Mesenchymal stem cell (in vitro differentiated cells and primary cell): ENCODE results near the gene EXD3.
"Not testable (repeated sequence)": the region's sequence is repeated elsewhere in the genome, so short reads cannot be mapped to it uniquely, and the experiment has no call there.

Source experiments
- DNase-seq: peaks from one replicate; pipeline ENCODE4 v3.0.0-alpha.2; 2013
- H2AFZ ChIP-seq: one replicate; pipeline ENCODE4 v1.6.1; 2013; ENCODE audit warnings: low read depth, mild to moderate bottlenecking, control low read depth, inconsistent platforms, low read length, moderate library complexity
- H2AK5ac ChIP-seq: 2 replicates; pipeline ENCODE4 v1.6.1; 2013; ENCODE audit warnings: low read length, moderate library complexity, mild to moderate bottlenecking, inconsistent platforms; ENCODE audit not compliant: severe bottlenecking
- H2BK120ac ChIP-seq: one replicate; pipeline ENCODE4 v1.6.1; 2013; ENCODE audit warnings: low read depth, mild to moderate bottlenecking, inconsistent platforms, low read length, moderate library complexity
- H2BK12ac ChIP-seq, 2 experiments: one replicate each; pipeline ENCODE4 v1.6.1; 2013; ENCODE audit warnings: inconsistent platforms in 2 of 2, low read length in 2 of 2, mild to moderate bottlenecking in 2 of 2, moderate library complexity in 2 of 2, control low read depth in 1 of 2
- H2BK15ac ChIP-seq: one replicate; pipeline ENCODE4 v1.6.1; 2013; ENCODE audit warnings: mild to moderate bottlenecking, low read depth, inconsistent platforms; ENCODE audit not compliant: poor library complexity, severe bottlenecking
- H2BK5ac ChIP-seq: 2 replicates; pipeline ENCODE4 v1.6.1; 2013; ENCODE audit warnings: low read depth, mild to moderate bottlenecking, low read length, control low read depth, inconsistent platforms; ENCODE audit not compliant: poor library complexity, severe bottlenecking
- H3K14ac ChIP-seq, 2 experiments: one replicate each; pipeline ENCODE4 v1.6.1; 2013; ENCODE audit warnings: inconsistent platforms in 2 of 2, low read length in 2 of 2, control low read depth in 1 of 2, mild to moderate bottlenecking in 1 of 2, moderate library complexity in 1 of 2
- H3K18ac ChIP-seq, 2 experiments: one replicate each; pipeline ENCODE4 v1.6.1; 2013; ENCODE audit warnings: inconsistent platforms in 2 of 2, low read length in 2 of 2, control low read depth in 1 of 2, low read depth in 1 of 2, mild to moderate bottlenecking in 1 of 2
- H3K23ac ChIP-seq, 2 experiments: one replicate each; pipeline ENCODE4 v1.6.1; 2013; ENCODE audit warnings: inconsistent platforms in 2 of 2, low read length in 2 of 2, mild to moderate bottlenecking in 2 of 2, moderate library complexity in 2 of 2, control low read depth in 1 of 2
- H3K27ac ChIP-seq: 2 replicates; pipeline ENCODE4 v1.5.1; 2013; ENCODE audit warnings: mild to moderate bottlenecking, moderate library complexity, low read length, control low read depth, inconsistent platforms; ENCODE audit not compliant: poor library complexity, severe bottlenecking
- H3K27me3 ChIP-seq, 2 experiments: 2 replicates each; pipeline versions ENCODE4 v1.6.1 to v1.7.0; 2013; ENCODE audit warnings: low read length in 2 of 2, mild to moderate bottlenecking in 2 of 2, moderate library complexity in 2 of 2, control low read depth in 1 of 2, inconsistent platforms in 1 of 2; ENCODE audit not compliant: control insufficient read depth in 1 of 2, insufficient read depth in 1 of 2
- H3K36me3 ChIP-seq, 2 experiments: 2 replicates each; pipeline versions ENCODE4 v1.6.1 to v1.7.0; 2013; ENCODE audit warnings: low read length in 2 of 2, control low read depth in 1 of 2, inconsistent platforms in 1 of 2, low read depth in 1 of 2, mild to moderate bottlenecking in 1 of 2; ENCODE audit not compliant: insufficient read depth in 2 of 2, control insufficient read depth in 1 of 2
- H3K4ac ChIP-seq, 2 experiments: one replicate each; pipeline ENCODE4 v1.6.1; 2013; ENCODE audit warnings: inconsistent platforms in 2 of 2, low read length in 2 of 2, mild to moderate bottlenecking in 2 of 2, moderate library complexity in 2 of 2, control low read depth in 1 of 2, low read depth in 1 of 2
- H3K4me1 ChIP-seq: 2 replicates; pipeline ENCODE4 v1.6.1; 2013; ENCODE audit warnings: low read depth, low read length, control low read depth; ENCODE audit not compliant: control insufficient read depth, insufficient read depth
- H3K4me2 ChIP-seq: 2 replicates; pipeline ENCODE4 v1.6.1; 2013; ENCODE audit warnings: low read length, mild to moderate bottlenecking, inconsistent platforms; ENCODE audit not compliant: poor library complexity, severe bottlenecking
- H3K4me3 ChIP-seq, 2 experiments: 2 replicates each; pipeline versions ENCODE4 v1.5.1 to v1.7.0; 2013; ENCODE audit warnings: low read length in 2 of 2, mild to moderate bottlenecking in 2 of 2, control low read depth in 1 of 2, low read depth in 1 of 2; ENCODE audit not compliant: insufficient read depth in 1 of 2
- H3K79me1 ChIP-seq: replicated peaks from 2 replicates; pipeline ENCODE4 v1.6.1; 2013; ENCODE audit warnings: mild to moderate bottlenecking, control low read depth, low read length, inconsistent platforms; ENCODE audit not compliant: poor library complexity, severe bottlenecking
- H3K9ac ChIP-seq: 2 replicates; pipeline ENCODE4 v1.7.0; 2013; ENCODE audit warnings: mild to moderate bottlenecking, low read length, moderate library complexity
- H3K9me3 ChIP-seq: 2 replicates; pipeline ENCODE4 v1.7.0; 2013; ENCODE audit warnings: mild to moderate bottlenecking, low read length; ENCODE audit not compliant: control insufficient read depth
- H4K8ac ChIP-seq: one replicate; pipeline ENCODE4 v1.6.1; 2013; ENCODE audit warnings: inconsistent platforms, mild to moderate bottlenecking, low read length, moderate library complexity
- H4K91ac ChIP-seq: one replicate; pipeline ENCODE4 v1.6.1; 2013; ENCODE audit warnings: mild to moderate bottlenecking, low read length, inconsistent platforms
- WGBS: methylation state at CpG from one replicate; pipeline ENCODE4 v1.1.7; 2013; ENCODE audit warnings: mixed read lengths; 5-methylcytosine and 5-hydroxymethylcytosine counted together

EXD3 gene

GRCh38 chr9:137387114-137387890, 35.7 kb downstream of the EXD3 start:
- H3K27me3 ChIP-seq: no peaks in the 10 kb centered on the region
- H2BK12ac ChIP-seq: no peak overlapping the region
- no peak overlapping the region for H3K14ac ChIP-seq
- no peak for DNase-seq
- no peak overlapping the region for H3K4me3 ChIP-seq
- H3K79me1 ChIP-seq: no peaks in the 10 kb centered on the region
- no peak overlapping the region for H2AK5ac ChIP-seq
- no peak overlapping the region for H2BK15ac ChIP-seq
- H2AFZ ChIP-seq: no peak overlapping the region
- peaks cover 0 to 45% of the 10 kb centered on the region in 2 experiments for H3K36me3 ChIP-seq
- no peak overlapping the region for H2BK120ac ChIP-seq
- H3K18ac ChIP-seq: no peak overlapping the region
- WGBS: 77% methylated on average over 32 of the region's 34 CpGs
- peaks cover 10% of the 10 kb centered on the region for H3K4me1 ChIP-seq
- no peak overlapping the region for H3K27ac ChIP-seq
- no peak overlapping the region for H2BK5ac ChIP-seq
- no peak overlapping the region for H3K9ac ChIP-seq
- peak overlapping the region; percentile 38 for H4K8ac ChIP-seq
- H3K9me3 ChIP-seq: no peaks in the 10 kb centered on the region
- H3K4ac ChIP-seq: no peak overlapping the region
- no peak overlapping the region for H3K4me2 ChIP-seq
- no peak overlapping the region for H3K23ac ChIP-seq
- H4K91ac ChIP-seq: no peak overlapping the region

GRCh38 chr9:137386507-137387113, 36.4 kb downstream of the EXD3 start:
- H3K18ac ChIP-seq, H2BK120ac ChIP-seq, H2AFZ ChIP-seq, H4K91ac ChIP-seq, H3K79me1 ChIP-seq, H3K4ac ChIP-seq, DNase-seq, H3K27ac ChIP-seq, H2BK15ac ChIP-seq, H3K9ac ChIP-seq, H2BK12ac ChIP-seq, H3K14ac ChIP-seq, H3K27me3 ChIP-seq, H2BK5ac ChIP-seq, H3K9me3 ChIP-seq, H3K4me3 ChIP-seq, H3K4me2 ChIP-seq, H2AK5ac ChIP-seq, H3K23ac ChIP-seq: not testable (repeated sequence)
- 83% methylated on average over 12 of the region's 12 CpGs for WGBS
- Histone ChIP-seq H3K36me3 (peaks cover 0 to 43% of the 10 kb centered on the region in 2 experiments), H3K4me1 (peaks cover 12% of the 10 kb centered on the region), H4K8ac (peak overlapping the region; percentile 42)

- Histone ChIP-seq H2AFZ (no peak overlapping the region), H3K4me1 (peaks cover 12% of the 10 kb centered on the region), H2BK5ac (no peak overlapping the region), H3K18ac (no peak overlapping the region), H3K27me3 (no peaks in the 10 kb centered on the region), H3K79me1 (no peaks in the 10 kb centered on the region), H3K23ac (no peak overlapping the region), H3K27ac (no peak overlapping the region), H2AK5ac (no peak overlapping the region), H3K36me3 (peaks cover 0 to 34% of the 10 kb centered on the region in 2 experiments), H2BK12ac (no peak overlapping the region), H3K4me2 (no peak overlapping the region), H3K9me3 (no peaks in the 10 kb centered on the region), H3K4ac (no peak overlapping the region), H4K91ac (no peak overlapping the region), H3K9ac (no peak overlapping the region), H3K14ac (no peak overlapping the region), H3K4me3 (no peak overlapping the region), H2BK120ac (no peak overlapping the region), H2BK15ac (no peak overlapping the region), H4K8ac (no peak overlapping the region)
- DNase-seq: no peak
- WGBS: 92% methylated on average over 20 of the region's 26 CpGs
Measured at GRCh38 chr9:137385061-137385655, 37.8 kb downstream of the EXD3 start.
